ENCODE results near the gene NKG7.
A peak's percentile ranks its signal among the peaks of the same experiment; 100 is the strongest.

The NKG7 gene

DNA sequence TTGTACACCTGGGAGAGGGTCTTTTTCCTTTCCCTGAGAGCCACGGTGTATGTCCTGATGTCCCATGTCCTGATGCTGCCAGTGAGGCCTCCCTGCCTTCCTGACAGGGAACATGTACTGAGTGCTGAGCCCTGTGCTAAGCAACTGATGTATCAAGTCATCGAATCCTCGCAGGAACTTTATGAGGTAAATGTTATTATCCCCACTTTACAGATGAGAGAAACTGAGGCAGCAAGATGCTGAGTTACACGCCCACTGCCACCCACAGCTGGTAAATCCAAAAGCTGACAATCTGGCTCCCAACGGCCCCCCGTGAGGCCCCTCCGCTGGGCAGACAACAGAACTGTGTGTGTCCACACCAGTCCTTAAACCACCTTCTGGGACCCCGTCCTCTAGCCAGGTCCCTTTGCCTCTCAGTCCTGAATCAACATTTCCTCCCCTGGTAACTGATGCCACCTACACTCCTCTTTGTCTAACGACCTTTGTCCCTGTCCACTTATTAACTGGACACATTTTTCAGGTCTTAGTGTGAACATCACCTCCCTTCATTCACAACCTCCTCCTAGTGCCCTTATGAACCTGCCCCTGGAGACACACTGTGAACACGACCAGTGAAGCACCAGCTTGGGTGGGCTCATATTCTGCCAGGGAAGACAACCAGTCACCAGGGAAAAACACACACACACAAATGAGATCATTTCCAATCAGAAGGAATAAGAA is 25.1 kb downstream of the NKG7 start:
- no peak for TF ChIP-seq EGR1 (IDR thresholded peaks at IDR 0.05)
- TF ChIP-seq TCF12 (IDR thresholded peaks at IDR 0.05; ENCODE audit: low read depth): no peak
- TF ChIP-seq CEBPB (IDR thresholded peaks at IDR 0.05): no peak
- TF ChIP-seq CREB1 (IDR thresholded peaks at IDR 0.05; ENCODE audit: low read depth): no peak

DNA sequence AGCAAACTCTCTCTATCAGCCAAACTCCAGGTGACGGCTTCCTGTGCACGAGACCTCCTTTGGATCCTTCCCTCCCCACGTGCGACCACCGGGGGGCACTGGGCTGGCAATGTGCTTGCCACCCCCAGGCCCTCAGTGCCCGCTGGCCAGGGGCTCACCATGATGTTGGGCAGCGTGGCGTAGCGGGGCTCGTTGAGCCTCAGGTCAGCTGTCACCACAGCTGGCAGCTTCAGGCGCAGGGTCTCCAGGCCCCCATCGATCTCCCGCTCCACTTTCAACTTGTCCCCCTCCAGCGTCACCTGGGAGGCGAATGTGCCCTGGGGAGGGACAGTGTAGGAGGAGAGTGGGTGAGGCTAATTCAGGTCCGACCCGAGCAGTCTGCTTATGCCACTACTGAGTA is 25.7 kb downstream of the NKG7 start:
- no peak for TF ChIP-seq TAF1 (IDR thresholded peaks at IDR 0.05; ENCODE audit: low read depth)
- no peak for TF ChIP-seq CREB1 (IDR thresholded peaks at IDR 0.05; ENCODE audit: low read depth)
- TF ChIP-seq NFIC (IDR thresholded peaks at IDR 0.05): no peak
- no peak for TF ChIP-seq EGR1 (IDR thresholded peaks at IDR 0.05)
- TF ChIP-seq ZBTB7A (IDR thresholded peaks at IDR 0.05; ENCODE audit: low read depth): no peak
- TF ChIP-seq, protein P1, sequence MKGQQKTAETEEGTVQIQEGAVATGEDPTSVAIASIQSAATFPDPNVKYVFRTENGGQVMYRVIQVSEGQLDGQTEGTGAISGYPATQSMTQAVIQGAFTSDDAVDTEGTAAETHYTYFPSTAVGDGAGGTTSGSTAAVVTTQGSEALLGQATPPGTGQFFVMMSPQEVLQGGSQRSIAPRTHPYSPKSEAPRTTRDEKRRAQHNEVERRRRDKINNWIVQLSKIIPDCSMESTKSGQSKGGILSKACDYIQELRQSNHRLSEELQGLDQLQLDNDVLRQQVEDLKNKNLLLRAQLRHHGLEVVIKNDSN (IDR thresholded peaks at IDR 0.05): no peak
- no peak for TF ChIP-seq TEAD4 (IDR thresholded peaks at IDR 0.05)
- TF ChIP-seq, protein P2, sequence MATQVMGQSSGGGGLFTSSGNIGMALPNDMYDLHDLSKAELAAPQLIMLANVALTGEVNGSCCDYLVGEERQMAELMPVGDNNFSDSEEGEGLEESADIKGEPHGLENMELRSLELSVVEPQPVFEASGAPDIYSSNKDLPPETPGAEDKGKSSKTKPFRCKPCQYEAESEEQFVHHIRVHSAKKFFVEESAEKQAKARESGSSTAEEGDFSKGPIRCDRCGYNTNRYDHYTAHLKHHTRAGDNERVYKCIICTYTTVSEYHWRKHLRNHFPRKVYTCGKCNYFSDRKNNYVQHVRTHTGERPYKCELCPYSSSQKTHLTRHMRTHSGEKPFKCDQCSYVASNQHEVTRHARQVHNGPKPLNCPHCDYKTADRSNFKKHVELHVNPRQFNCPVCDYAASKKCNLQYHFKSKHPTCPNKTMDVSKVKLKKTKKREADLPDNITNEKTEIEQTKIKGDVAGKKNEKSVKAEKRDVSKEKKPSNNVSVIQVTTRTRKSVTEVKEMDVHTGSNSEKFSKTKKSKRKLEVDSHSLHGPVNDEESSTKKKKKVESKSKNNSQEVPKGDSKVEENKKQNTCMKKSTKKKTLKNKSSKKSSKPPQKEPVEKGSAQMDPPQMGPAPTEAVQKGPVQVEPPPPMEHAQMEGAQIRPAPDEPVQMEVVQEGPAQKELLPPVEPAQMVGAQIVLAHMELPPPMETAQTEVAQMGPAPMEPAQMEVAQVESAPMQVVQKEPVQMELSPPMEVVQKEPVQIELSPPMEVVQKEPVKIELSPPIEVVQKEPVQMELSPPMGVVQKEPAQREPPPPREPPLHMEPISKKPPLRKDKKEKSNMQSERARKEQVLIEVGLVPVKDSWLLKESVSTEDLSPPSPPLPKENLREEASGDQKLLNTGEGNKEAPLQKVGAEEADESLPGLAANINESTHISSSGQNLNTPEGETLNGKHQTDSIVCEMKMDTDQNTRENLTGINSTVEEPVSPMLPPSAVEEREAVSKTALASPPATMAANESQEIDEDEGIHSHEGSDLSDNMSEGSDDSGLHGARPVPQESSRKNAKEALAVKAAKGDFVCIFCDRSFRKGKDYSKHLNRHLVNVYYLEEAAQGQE (IDR thresholded peaks at IDR 0.05; ENCODE audit: low read depth): no peak
- no peak for TF ChIP-seq RAD21 (IDR thresholded peaks at IDR 0.05; ENCODE audit: low read depth)
- no peak for TF ChIP-seq FOXM1 (IDR thresholded peaks at IDR 0.05; ENCODE audit: borderline replicate concordance, low read depth)
- TF ChIP-seq, protein P3, sequence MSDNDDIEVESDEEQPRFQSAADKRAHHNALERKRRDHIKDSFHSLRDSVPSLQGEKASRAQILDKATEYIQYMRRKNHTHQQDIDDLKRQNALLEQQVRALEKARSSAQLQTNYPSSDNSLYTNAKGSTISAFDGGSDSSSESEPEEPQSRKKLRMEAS (IDR thresholded peaks at IDR 0.05): no peak
- TF ChIP-seq CEBPB (IDR thresholded peaks at IDR 0.05): no peak
- TF ChIP-seq EP300 (IDR thresholded peaks at IDR 0.05; ENCODE audit: borderline replicate concordance): no peak
- TF ChIP-seq TCF12 (IDR thresholded peaks at IDR 0.05; ENCODE audit: low read depth): no peak

DNA sequence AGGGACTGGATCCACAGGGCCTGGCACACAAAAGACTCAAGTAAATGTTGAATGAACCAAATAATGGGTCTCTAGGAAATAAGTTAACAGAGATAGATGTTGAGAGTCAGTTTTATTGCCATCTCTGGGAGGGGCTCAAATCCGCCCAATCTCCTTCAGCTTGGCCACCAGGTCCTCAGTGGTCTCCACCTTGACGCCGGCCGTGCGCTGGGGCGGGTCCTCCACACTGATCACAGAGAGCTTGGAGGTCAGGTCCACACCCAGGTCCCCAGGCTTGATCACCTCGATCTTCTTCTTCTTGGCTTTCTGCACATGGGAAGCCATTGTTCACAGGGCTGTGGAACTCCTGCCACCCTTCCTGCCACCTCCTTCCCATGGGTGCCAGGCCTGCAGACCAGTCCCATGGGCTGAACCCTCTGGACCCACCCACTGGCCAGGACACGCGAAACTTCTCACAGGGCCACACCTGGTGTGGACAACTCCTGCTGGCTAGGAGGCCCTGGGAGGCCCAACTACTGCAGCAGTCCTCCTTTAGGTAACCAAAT is 27.3 kb downstream of the NKG7 start:
- TF ChIP-seq ZBTB7A (IDR thresholded peaks at IDR 0.05; ENCODE audit: low read depth) (no peak), TEAD4 (IDR thresholded peaks at IDR 0.05) (no peak), TCF12 (IDR thresholded peaks at IDR 0.05; ENCODE audit: low read depth) (no peak), RAD21 (IDR thresholded peaks at IDR 0.05; ENCODE audit: low read depth) (no peak), CREB1 (IDR thresholded peaks at IDR 0.05; ENCODE audit: low read depth) (no peak), EP300 (IDR thresholded peaks at IDR 0.05; ENCODE audit: borderline replicate concordance) (no peak), TAF1 (IDR thresholded peaks at IDR 0.05; ENCODE audit: low read depth) (no peak), EGR1 (IDR thresholded peaks at IDR 0.05) (no peak), FOXM1 (IDR thresholded peaks at IDR 0.05; ENCODE audit: borderline replicate concordance, low read depth) (no peak), NFIC (IDR thresholded peaks at IDR 0.05) (no peak), CEBPB (IDR thresholded peaks at IDR 0.05) (no peak), YY1 (IDR thresholded peaks at IDR 0.05; ENCODE audit: low read depth) (no peak)
- TF ChIP-seq, protein P1 (IDR thresholded peaks at IDR 0.05): no peak
- TF ChIP-seq, protein P3 (IDR thresholded peaks at IDR 0.05): no peak
- TF ChIP-seq, protein P2 (IDR thresholded peaks at IDR 0.05; ENCODE audit: low read depth): no peak

DNA sequence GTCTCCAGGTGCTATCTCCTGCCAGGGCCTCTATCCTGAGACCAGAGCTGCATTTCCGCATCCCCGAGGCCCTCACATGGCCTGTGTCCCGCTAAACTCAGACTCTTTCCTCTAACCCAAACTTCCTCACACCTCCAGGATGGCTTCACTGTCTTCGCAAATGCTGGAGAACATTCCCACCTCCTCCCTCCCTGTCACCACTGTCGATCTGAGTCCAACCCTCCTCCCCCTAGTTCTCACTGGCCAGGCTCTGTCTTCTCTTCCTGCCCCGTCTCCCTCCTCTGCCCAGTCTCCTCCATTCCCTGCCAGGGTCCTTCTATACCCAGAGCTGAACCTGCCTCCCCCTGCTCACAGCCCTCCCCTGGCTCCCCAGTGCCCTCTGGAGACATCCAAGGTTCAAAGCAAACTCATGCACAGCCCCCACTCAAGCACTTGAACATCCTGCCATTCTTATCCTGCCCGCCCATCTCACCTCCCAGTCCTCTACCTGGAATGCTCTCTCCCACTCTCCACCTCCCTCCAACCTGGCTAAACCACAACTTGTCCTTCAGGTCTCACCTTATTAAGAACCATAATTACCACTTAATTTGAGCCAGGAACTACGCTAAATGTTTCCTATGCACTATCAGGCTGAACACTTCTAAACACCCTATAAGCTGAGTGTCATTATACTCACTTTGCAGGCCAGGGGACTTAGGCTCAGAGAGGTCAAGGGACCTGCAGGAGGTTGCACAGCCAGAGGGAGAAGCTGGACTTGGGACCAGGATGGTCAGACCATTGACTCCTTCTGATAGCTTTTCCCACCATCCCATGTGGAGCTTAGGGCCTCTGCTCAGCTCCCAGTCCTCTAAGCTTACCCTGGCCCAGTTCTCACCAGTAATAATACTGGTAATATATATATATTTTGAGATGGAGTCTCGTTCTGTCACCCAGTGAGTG is 29.6 kb downstream of the NKG7 start:
- TF ChIP-seq NFIC (IDR thresholded peaks at IDR 0.05) (no peak), RAD21 (IDR thresholded peaks at IDR 0.05; ENCODE audit: low read depth) (no peak), FOXM1 (IDR thresholded peaks at IDR 0.05; ENCODE audit: borderline replicate concordance, low read depth) (no peak), CREB1 (IDR thresholded peaks at IDR 0.05; ENCODE audit: low read depth) (no peak)

DNA sequence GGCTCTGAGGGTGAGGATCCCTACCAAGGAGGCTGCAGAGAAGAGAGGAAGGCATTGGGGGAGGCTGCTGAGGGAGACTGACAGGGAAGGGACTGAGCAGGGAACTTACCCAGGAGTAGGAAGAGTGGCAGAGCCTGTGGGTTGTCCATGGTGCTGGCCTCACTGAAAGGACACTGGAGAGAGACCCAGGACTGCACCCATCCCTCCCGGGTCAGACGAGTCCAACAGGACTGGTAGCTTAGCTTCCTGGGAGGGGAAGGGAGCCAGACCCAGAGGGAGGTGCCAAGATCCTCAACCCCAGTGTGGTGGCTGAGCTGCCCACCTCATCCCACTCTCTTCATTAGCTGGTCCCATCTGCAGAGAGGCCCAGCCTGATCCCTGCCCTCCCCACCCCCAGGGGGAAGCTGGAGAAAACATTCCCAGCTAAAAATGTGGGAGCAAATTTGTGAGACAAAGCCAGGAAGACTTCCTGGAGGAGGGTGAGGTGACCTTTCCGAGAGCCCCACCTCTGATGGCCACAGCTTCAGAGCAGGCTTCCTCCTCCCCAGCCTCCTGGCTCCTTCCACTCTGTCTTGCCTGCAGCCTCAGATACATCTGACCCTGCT is 30.4 kb downstream of the NKG7 start, which contains the start of gene VSIG10L:
Gene VSIG10L (minus strand): TSS at position 164 of the 605 bp plus-strand sequence. CDS start 15 bp downstream, at position 149.
- TF ChIP-seq, protein P2 (IDR thresholded peaks at IDR 0.05; ENCODE audit: low read depth): 0 out of 2 replicates have a peak, but pooled peaks have one; percentile 33
- no peak for TF ChIP-seq ZBTB7A (IDR thresholded peaks at IDR 0.05; ENCODE audit: low read depth)
